Astrocyte of the cerebellum (primary cell): ENCODE measurements around the gene SFRP2.

Experiments used
- DNase-seq: peaks from one replicate; pipeline ENCODE4 v3.0.0-alpha.2; 2011; ENCODE audit warnings: low read depth
- H3K4me3 ChIP-seq: 2 replicates; pipeline ENCODE4 v1.5.1; 2011; ENCODE audit warnings: mild to moderate bottlenecking, low read depth, low read length, moderate library complexity
- CTCF ChIP-seq: IDR thresholded peaks from 2 replicates; pipeline ENCODE4 v1.5.1; 2012; ENCODE audit warnings: low read length, low read depth, moderate library complexity, mild to moderate bottlenecking; ENCODE audit errors: missing control alignments
- in situ Hi-C: cut with HindIII; loops from 2 replicates; pipeline ENCODE4 v1.10.0; 2017; ENCODE audit warnings: low sequenced_read_pairs

SFRP2 gene

GRCh38 chr4:153785910-153786721 is 2.8 kb downstream of the SFRP2 start:
- H3K4me3 ChIP-seq = peak overlapping the region; percentile 17
- DNase-seq = no peak
- in situ Hi-C loops = no loop called here
- TF ChIP-seq CTCF = peak; percentile 43

- no peak overlapping the region for H3K4me3 ChIP-seq
- no peak for TF ChIP-seq CTCF
- DNase-seq = no peak
- in situ Hi-C loops = no loop called here
Observed at GRCh38 chr4:153784166-153784699, 4.7 kb downstream of the SFRP2 start.

- in situ Hi-C loops = no loop called here
Observed at GRCh38 chr4:153782581-153782980, 6.3 kb downstream of the SFRP2 start.

GRCh38 chr4:153781717-153782416 is 7.0 kb downstream of the SFRP2 start:
- TF ChIP-seq CTCF = no peak
- H3K4me3 ChIP-seq = no peak overlapping the region
- in situ Hi-C loops = no loop called here
- peak; percentile 74 for DNase-seq

More at GRCh38 chr4:153782581-153782980, 6.3 kb downstream of the SFRP2 start:
- no peak for DNase-seq
- TF ChIP-seq CTCF = no peak
- H3K4me3 ChIP-seq = no peak overlapping the region

- H3K4me3 ChIP-seq = no peak overlapping the region
- TF ChIP-seq CTCF = no peak
- DNase-seq = no peak
- in situ Hi-C loops = no loop called here
Observed at GRCh38 chr4:153781280-153781679, 7.6 kb downstream of the SFRP2 start.

GRCh38 chr4:153780876-153781275 is 8.0 kb downstream of the SFRP2 start:
- no peak for TF ChIP-seq CTCF
- no peak for DNase-seq
- in situ Hi-C loops = no loop called here

More at GRCh38 chr4:153780876-153781275, 8.0 kb downstream of the SFRP2 start:
- no peak overlapping the region for H3K4me3 ChIP-seq
